ENCODE measurements around the gene CADM1.

- TF ChIP-seq, protein P1, sequence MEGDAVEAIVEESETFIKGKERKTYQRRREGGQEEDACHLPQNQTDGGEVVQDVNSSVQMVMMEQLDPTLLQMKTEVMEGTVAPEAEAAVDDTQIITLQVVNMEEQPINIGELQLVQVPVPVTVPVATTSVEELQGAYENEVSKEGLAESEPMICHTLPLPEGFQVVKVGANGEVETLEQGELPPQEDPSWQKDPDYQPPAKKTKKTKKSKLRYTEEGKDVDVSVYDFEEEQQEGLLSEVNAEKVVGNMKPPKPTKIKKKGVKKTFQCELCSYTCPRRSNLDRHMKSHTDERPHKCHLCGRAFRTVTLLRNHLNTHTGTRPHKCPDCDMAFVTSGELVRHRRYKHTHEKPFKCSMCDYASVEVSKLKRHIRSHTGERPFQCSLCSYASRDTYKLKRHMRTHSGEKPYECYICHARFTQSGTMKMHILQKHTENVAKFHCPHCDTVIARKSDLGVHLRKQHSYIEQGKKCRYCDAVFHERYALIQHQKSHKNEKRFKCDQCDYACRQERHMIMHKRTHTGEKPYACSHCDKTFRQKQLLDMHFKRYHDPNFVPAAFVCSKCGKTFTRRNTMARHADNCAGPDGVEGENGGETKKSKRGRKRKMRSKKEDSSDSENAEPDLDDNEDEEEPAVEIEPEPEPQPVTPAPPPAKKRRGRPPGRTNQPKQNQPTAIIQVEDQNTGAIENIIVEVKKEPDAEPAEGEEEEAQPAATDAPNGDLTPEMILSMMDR (IDR thresholded peaks at IDR 0.05): no peak
- TF ChIP-seq EP300 (IDR thresholded peaks at IDR 0.05) (no peak), POLR2A (IDR thresholded peaks at IDR 0.05) (no peak)
Observed at GRCh38 chr11:115501502-115501892, 2.7 kb downstream of the CADM1 start.

All from stomach (tissue), 4 donors.